Testis (tissue), 2 donors: ENCODE results near the gene GNB3.

ENCODE experiments used
- POLR2A ChIP-seq: fragments of 450-650 bp; IDR thresholded peaks from one replicate; pipeline ENCODE4 v1.6.1; 2017; ENCODE audit warnings: antibody characterized with exemption, mild to moderate bottlenecking, moderate library complexity
- TF ChIP-seq, protein P1 (sequence below), 3 experiments: fragments of 450-650 bp in 2 of 3; fragments of 200-600 bp in 1 of 3; sonication (generic) in 1 of 3; IDR thresholded peaks; one replicate each; pipeline ENCODE4 v1.5.1; 2016 to 2019; ENCODE audit warnings: antibody characterized with exemption in 3 of 3, mild to moderate bottlenecking in 2 of 3, moderate library complexity in 1 of 3

DNA sequence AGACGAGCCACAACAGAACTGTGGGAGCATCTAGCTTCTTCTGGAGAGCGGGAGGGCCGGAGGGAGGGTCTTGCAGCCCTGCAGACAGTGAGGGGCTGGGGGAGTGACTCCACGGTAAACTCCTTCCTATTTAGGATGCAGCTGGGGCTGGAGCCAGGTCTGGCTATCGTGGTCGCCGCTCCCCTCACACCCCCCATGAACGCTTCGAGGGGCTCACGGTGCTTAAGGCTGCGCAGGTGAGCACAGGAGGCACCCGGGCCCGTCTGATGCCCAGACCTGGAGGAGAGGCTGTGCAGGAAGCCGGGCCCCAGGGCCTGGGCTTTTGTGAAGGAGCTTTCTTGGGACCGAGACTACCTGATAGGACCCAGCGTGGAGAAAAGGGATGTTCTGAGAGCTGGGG, 3.9 kb upstream of the GNB3 start:
- TF ChIP-seq, protein P1, sequence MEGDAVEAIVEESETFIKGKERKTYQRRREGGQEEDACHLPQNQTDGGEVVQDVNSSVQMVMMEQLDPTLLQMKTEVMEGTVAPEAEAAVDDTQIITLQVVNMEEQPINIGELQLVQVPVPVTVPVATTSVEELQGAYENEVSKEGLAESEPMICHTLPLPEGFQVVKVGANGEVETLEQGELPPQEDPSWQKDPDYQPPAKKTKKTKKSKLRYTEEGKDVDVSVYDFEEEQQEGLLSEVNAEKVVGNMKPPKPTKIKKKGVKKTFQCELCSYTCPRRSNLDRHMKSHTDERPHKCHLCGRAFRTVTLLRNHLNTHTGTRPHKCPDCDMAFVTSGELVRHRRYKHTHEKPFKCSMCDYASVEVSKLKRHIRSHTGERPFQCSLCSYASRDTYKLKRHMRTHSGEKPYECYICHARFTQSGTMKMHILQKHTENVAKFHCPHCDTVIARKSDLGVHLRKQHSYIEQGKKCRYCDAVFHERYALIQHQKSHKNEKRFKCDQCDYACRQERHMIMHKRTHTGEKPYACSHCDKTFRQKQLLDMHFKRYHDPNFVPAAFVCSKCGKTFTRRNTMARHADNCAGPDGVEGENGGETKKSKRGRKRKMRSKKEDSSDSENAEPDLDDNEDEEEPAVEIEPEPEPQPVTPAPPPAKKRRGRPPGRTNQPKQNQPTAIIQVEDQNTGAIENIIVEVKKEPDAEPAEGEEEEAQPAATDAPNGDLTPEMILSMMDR (IDR thresholded peaks at IDR 0.05): no peak
- TF ChIP-seq POLR2A: no peak
